ENCODE data around the gene C1QTNF1.
"Not testable (repeated sequence)": the region's sequence is repeated elsewhere in the genome, so short reads cannot be mapped to it uniquely, and the experiment has no call there.

The C1QTNF1 gene

GRCh38 chr17:79023180-79023705, 726 bp upstream of the C1QTNF1 start:
- no peak for DNase-seq (ENCODE audit: low read depth)

DNA sequence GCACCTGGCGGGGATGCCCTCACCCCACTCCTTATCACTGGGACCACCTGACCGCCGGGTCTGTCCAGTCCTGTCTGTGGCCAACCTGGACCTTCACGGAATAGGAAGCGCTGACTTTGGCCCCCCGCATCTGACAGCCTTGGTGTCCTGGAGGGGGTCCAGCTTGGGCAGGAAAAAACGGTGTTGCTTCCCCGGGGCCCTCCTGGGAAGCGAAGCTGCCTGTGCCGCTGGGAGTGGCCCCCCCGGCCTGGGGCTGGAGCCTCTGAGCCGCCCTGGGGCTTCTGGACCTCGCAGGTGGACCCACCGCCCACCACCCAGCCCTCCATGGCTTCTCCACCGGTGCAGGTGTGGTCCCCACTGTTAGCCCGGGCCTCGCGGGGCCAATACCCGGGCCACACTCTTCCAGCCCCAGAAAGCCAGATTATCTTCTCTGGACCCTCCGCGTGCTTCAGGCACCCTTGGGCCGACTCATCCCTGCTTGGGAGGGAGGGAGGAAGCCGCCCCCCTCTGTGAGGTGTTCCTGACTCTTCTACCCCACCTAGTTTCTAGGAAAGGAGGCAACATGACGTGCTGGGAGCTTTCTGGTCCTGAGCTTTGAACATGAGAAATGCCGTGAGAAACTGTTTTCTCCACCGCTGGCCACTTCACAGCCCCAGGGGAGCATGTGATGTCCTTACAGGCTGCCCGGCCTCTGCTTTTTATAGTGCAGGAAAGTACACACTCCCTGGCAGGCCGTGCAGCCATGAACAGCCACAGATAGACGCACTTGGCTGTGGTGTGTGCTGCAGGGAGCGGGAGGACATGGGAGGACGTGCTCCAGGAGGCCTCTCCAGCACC, 1.1 kb downstream of the C1QTNF1 start:
- DNase-seq (ENCODE audit: low read depth), result no peak

DNA sequence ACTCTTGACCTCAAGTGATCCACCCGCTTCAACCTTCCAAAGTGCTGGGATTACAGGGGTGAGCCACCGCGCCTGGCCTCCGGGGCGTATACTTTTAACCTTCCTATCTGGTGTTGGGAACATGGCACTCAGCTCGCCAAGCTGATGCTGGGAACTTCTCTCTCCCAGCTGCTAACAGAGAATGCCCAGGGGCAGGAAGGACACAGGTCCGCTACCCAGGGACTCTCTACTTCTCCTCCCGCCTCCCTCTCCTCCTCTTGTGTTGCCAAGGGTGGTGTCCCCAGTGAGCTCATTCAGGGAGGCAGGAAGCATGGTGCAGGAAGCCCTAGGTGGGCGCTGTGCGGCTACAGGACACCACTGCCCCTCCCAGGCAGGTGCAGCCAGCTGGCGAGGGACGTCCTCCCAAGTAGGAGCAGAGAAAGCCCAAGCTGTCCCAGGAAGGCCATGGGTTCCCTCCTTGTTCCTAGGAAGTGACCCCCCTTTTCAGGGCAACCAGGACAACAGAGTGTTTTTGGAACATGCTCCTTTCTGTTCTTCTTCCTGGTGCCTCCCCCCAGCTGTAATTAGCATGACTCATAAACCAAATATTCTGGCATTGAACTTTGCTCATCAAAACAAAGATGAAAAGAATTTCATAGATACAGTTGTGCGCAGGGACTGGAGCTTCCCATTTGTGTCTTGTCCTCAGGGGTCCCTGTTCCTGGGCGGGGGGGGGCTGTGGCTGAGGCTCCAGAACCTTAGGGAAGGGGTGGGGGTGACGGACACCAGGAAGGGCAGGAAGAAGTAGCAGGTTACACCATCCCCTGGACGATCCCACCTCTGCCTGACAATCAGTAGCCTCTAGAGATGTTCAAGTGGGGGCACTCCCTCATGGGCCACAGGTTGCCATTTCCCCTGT, 2.7 kb downstream of the C1QTNF1 start:
- DNase-seq (ENCODE audit: low read depth), result peak; percentile 63

DNA sequence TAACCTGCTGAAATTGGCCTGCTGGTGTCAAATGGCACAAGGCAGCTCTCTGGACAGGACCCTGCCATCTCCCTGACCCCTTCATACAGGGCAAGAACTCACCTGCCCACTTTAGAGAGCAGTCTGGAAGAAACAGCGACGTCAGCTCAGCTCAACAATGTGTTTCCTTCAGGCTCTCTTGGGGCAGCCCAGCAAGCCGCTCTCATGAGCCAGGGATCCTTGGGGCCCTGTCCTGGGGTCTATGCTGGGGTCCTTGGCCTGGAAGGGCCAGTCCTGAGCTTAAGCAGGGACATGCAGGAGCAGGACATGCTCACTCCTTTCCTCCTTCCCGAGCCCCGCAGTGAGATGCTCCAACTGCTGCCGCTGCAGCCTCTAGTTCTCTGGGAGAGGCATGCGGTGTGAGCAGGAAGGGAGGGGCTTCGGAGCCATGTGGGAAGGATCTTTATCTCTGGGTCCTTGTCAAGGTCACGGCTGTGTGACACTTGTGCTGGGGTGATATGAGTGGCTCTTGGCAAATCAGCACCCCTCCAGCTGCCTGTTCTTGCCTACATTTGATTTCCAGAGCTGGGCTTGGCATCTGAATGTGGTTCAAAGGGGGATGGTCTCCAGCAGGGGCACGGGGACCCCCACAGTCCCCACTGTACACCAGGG, 3.4 kb downstream of the C1QTNF1 start:
- no peak for DNase-seq (ENCODE audit: low read depth)

GRCh38 chr17:79027925-79028491, 4.0 kb downstream of the C1QTNF1 start:
- DNase-seq (ENCODE audit: low read depth), result no peak

GRCh38 chr17:79028496-79029326, 4.7 kb downstream of the C1QTNF1 start:
- DNase-seq (ENCODE audit: low read depth), result no peak

- no peak for DNase-seq (ENCODE audit: low read depth)
Measured at GRCh38 chr17:79029327-79030009, 5.5 kb downstream of the C1QTNF1 start.

GRCh38 chr17:79030636-79031035, 6.7 kb downstream of the C1QTNF1 start:
- DNase-seq (ENCODE audit: low read depth), result not testable (repeated sequence)

DNA sequence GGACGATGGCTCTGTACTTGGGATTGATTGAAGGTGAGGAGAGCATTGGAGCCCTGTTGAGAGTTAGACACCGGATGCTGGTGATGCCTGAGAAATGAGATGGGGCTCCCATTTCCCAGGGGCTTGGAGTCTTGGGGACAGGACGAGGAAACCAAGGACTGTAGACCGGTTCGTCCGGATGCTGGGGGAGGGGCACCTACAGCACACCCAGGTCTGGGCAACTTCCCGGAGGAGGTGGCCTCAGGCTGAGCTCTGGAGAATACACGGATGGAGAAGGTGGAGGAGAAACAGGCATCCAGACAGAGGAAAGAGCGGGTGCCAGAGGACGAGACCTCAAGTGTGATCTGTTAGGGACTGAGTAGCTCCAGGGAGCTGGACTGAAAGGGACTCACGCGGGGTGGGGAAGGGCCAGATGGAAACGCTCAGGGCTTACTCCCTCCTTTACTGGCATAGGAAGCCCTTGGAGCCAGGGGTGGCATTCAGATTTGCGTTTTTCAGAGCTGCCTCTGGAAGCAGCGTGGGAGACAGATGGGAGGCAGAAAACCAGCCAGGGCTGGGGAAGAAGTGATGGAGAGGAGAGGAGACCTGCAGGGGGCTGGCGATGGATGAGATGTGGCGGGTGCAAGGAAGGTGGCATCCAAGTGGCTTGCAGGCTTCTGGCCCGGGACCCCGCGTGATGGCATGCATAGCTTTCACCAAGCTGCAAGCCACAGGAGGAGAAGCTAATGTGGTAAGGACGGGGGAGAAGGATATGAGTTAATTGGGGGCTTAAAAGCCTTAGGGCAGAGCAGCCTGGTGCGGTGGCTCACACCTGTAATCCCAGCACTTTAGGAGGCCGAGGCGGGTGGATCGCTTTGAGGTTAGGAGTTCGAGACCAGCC, 8.3 kb downstream of the C1QTNF1 start:
- no peak for DNase-seq (ENCODE audit: low read depth)

DNA sequence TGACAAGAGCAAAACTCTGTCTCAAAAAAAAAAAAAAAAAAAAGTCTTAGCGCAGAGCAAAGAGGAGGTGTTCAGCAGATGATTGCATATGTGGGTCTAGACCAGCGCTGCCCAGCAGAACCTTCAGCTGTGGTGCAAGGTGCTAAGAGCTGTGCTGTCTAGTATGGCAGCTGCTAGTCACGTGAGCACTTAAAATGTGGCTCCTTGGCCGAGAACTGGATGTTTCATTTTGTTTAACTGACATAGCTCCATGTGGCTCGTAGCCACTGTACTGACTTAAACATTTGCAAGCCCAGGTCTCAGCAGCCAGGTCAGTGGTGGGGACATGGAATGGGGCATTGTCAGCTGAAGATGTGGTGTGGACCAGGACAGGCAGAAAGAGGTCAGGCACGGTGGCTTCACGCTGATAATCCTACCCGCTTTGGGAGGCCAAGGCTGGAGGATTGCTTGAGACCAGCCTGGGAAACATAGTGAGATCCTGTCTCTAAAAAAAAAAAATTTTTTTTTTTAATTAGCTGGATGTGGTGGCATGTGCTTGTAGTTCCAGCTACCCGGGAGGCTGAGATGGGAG, 9.2 kb downstream of the C1QTNF1 start:
- DNase-seq (ENCODE audit: low read depth), result no peak

DNA sequence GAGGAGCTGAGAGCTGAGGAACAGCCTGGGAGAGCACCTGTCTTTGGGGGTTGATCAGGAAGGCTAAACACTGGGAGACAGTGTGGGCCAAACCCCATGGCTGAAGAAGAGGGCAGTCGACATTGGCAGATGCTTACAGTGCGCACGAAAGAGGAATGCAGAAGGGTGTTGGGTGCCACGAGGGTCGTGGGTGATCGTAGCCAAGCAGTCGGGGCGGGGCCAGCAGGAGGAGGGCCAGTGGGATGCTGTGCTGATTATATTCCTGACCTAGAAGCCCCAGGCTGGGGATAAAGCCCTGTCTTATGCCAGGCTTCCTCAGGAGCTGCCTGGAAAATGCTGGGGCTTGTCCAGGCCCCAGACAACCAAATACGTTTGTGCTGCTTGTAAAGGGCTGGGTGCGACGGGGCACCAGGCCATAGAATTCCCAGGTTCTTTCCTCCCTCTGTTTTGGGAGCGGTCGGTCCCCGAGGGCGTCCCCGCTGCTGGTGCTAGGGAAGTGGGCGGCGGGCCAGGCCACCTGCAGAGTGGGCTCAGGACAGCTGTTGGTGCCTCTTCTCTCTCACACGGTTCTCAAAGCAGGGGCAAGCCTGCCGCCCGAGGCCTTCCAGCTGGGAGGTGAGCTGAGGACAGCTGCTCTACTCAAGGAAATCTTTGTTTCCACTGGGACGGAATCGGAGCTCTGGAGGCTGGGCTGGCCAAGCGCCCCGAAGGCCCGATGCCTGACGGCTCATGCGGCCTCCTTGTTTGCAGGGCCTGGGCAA, 10.0 kb downstream of the C1QTNF1 start:
- no peak for DNase-seq (ENCODE audit: low read depth)

- DNase-seq (ENCODE audit: low read depth), result no peak
Measured at GRCh38 chr17:79034931-79035485, 11.0 kb downstream of the C1QTNF1 start.

GRCh38 chr17:79035686-79036085, 11.7 kb downstream of the C1QTNF1 start:
- DNase-seq (ENCODE audit: low read depth), result no peak

DNA sequence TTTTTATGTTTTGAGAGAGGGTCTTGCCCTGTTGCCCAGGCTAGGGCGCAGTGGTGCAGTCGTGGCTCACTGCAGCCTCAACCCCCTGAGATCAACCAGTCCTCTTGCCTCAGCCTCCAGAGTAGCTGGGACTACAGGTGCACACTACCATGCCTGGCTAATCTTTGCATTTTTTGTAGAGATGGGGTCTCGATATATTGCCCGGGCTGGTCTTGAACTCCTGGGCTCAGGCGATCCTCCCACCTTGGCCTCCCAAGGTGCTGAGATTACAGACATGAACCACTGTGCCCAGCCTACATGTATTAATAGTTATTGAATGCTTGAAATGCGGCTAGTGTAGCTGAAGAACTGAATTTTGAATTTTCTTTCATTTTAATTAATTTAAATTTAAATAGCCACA, 12.2 kb downstream of the C1QTNF1 start:
- DNase-seq (ENCODE audit: low read depth), result no peak

GRCh38 chr17:79036596-79036995, 12.6 kb downstream of the C1QTNF1 start:
- peak; percentile 92 for DNase-seq (ENCODE audit: low read depth)

DNA sequence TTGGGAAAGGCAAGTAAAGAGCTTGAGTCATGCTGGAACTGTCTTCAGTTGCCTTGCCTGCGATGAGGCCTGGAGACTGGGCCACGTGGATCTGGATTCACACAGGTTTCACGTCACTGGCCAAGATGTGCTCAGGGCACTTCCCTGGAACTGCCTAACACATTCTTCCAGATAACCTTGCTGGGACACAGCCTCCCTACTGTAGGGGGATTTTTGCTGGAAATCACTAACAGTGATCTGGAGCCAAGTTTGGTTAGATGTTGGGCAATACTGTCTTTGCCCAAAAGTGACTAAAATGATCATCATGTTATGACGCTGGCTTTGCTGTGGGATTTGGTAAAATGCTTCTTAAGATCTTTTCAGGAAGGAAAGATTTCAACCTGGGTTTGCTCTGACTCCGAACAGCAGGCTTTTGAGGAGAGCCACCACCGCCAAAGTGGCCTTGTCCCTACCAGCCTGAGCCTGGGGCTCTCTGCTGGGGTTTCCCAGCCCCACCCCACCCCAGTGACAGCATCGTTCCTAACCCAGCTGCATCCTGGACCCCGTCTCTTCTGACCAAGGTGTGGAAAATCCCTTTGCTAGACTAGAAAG, 14.7 kb downstream of the C1QTNF1 start:
- DNase-seq (ENCODE audit: low read depth), result peak; percentile 98

- DNase-seq (ENCODE audit: low read depth), result no peak
Measured at GRCh38 chr17:79039171-79039570, 15.2 kb downstream of the C1QTNF1 start.

DNA sequence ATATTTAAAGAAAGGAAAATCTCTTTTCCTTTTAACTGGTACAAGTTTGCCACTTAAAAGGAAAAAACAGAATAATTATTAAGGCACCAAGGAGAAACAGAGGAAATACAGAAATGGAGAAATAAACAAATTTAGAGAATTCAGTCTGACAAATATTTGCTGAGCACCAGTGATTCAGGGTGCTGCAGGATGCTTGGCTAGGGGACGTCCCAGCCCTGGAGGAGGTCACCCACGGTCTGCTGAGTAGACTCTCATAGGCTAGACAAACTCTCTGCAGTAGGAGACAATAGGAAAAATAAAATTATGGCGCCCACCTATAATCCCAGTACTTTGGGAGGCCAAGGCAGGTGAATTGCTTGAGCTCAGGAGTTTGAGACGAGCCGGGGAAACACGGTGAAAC, 15.9 kb downstream of the C1QTNF1 start:
- DNase-seq (ENCODE audit: low read depth), result no peak
